ENCODE data around the gene LHX5.
"Not testable (repeated sequence)": the region's sequence is repeated elsewhere in the genome, so short reads cannot be mapped to it uniquely, and the experiment has no call there.

LHX5 gene

GRCh38 chr12:113471619-113472171, at the start of gene LHX5:
Gene LHX5, minus strand, starts transcription at chr12:113471871. Its CDS starts 373 bp downstream, at chr12:113471498.
- DNase-seq, result no peak

- no peak for DNase-seq
Observed at GRCh38 chr12:113519464-113520307, 48.0 kb upstream of the LHX5 start.

GRCh38 chr12:113515082-113515856, 43.6 kb upstream of the LHX5 start:
- DNase-seq, result no peak

- DNase-seq, result no peak
Observed at GRCh38 chr12:113514602-113515001, 42.9 kb upstream of the LHX5 start.

- no peak for DNase-seq
Observed at GRCh38 chr12:113512568-113512967, 40.9 kb upstream of the LHX5 start.

GRCh38 chr12:113506867-113507266, 35.2 kb upstream of the LHX5 start:
- no peak for DNase-seq

GRCh38 chr12:113505941-113506340, 34.3 kb upstream of the LHX5 start:
- no peak for DNase-seq

- DNase-seq, result no peak
Observed at GRCh38 chr12:113504917-113505316, 33.2 kb upstream of the LHX5 start.

- DNase-seq, result no peak
Observed at GRCh38 chr12:113500782-113501311, 29.2 kb upstream of the LHX5 start.

GRCh38 chr12:113500306-113500675, 28.6 kb upstream of the LHX5 start:
- no peak for DNase-seq

GRCh38 chr12:113498490-113498889, 26.8 kb upstream of the LHX5 start:
- no peak for DNase-seq

GRCh38 chr12:113497693-113498092, 26.0 kb upstream of the LHX5 start:
- DNase-seq, result no peak

GRCh38 chr12:113495941-113496340, 24.3 kb upstream of the LHX5 start:
- not testable (repeated sequence) for DNase-seq

GRCh38 chr12:113488322-113488721, 16.7 kb upstream of the LHX5 start:
- DNase-seq, result no peak

GRCh38 chr12:113486722-113487121, 15.1 kb upstream of the LHX5 start:
- no peak for DNase-seq

GRCh38 chr12:113485330-113485729, 13.7 kb upstream of the LHX5 start:
- DNase-seq, result no peak

GRCh38 chr12:113482334-113482733, 10.7 kb upstream of the LHX5 start:
- DNase-seq, result no peak

GRCh38 chr12:113480336-113480971, 8.8 kb upstream of the LHX5 start:
- no peak for DNase-seq

GRCh38 chr12:113479590-113480335, 8.1 kb upstream of the LHX5 start:
- peak; percentile 17 for DNase-seq

GRCh38 chr12:113479216-113479589, 7.5 kb upstream of the LHX5 start:
- no peak for DNase-seq

GRCh38 chr12:113478351-113479011, 6.8 kb upstream of the LHX5 start:
- DNase-seq, result no peak

- no peak for DNase-seq
Observed at GRCh38 chr12:113477842-113478215, 6.2 kb upstream of the LHX5 start.

All from CD4-positive, alpha-beta T cell treated with Interleukin-21 for 1 hour (primary cell).